Neural cell (in vitro differentiated cells): ENCODE data around the gene PTH. TPM values are rescaled to one million over a fixed set of nuclear protein-coding genes. Genes with fewer than 3 reads are reported as not detected.

Source experiments
- H2AFZ ChIP-seq: fragments of 200-600, 300-800 bp; sonication (generic), shearing (Covaris generic); 2 replicates; pipeline ENCODE4 v1.6.0; 2014; ENCODE audit warnings: low read depth, mild to moderate bottlenecking, antibody characterized with exemption, low read length, moderate library complexity
- H3F3A ChIP-seq: fragments of 200-600 bp; shearing (Covaris generic); 2 replicates; pipeline ENCODE4 v1.6.1; 2016; ENCODE audit warnings: mild to moderate bottlenecking, moderate library complexity, mixed read lengths, antibody characterized with exemption, low read length; ENCODE audit not compliant: insufficient read depth, poor library complexity, severe bottlenecking
- H3K27ac ChIP-seq: fragments of 200-600, 300-800 bp; sonication (generic), shearing (Covaris generic); 2 replicates; pipeline ENCODE4 v1.5.1; 2014; ENCODE audit warnings: mild to moderate bottlenecking, low read length, moderate library complexity
- H3K27me3 ChIP-seq: fragments of 300-800, 200-600 bp; sonication (generic), shearing (Covaris generic); 2 replicates; pipeline ENCODE4 v1.6.0; 2014; ENCODE audit warnings: mild to moderate bottlenecking, low read depth, low read length, moderate library complexity; ENCODE audit not compliant: insufficient read depth
- H3K36me3 ChIP-seq: fragments of 300-800, 200-600 bp; sonication (generic), shearing (Covaris generic); 2 replicates; pipeline ENCODE4 v1.5.1; 2014; ENCODE audit warnings: mild to moderate bottlenecking, antibody characterized with exemption, low read length, moderate library complexity; ENCODE audit not compliant: insufficient read depth
- H3K4me2 ChIP-seq: fragments of 300-800, 200-600 bp; sonication (generic), shearing (Covaris generic); 2 replicates; pipeline ENCODE4 v1.6.0; 2014; ENCODE audit warnings: mild to moderate bottlenecking, low read length
- H3K4me3 ChIP-seq: fragments of 300-800, 200-600 bp; sonication (generic), shearing (Covaris generic); 2 replicates; pipeline ENCODE4 v1.5.1; 2014; ENCODE audit warnings: mild to moderate bottlenecking, low read length, moderate library complexity
- H3K79me2 ChIP-seq: fragments of 200-600 bp; shearing (Covaris generic); replicated peaks from 2 replicates; pipeline ENCODE4 v1.6.0; 2014; ENCODE audit warnings: mild to moderate bottlenecking, low read length, moderate library complexity; ENCODE audit not compliant: insufficient read depth
- H3K9ac ChIP-seq: fragments of 300-800, 200-600 bp; sonication (generic), shearing (Covaris generic); 2 replicates; pipeline ENCODE4 v1.6.1; 2016; ENCODE audit warnings: mild to moderate bottlenecking, low read length, mixed read lengths
- H3K9me2 ChIP-seq: fragments of 200-600 bp; shearing (Covaris generic); 2 replicates; pipeline ENCODE4 v1.6.1; 2016; ENCODE audit warnings: mild to moderate bottlenecking, low read length, mixed read lengths; ENCODE audit not compliant: insufficient read depth
- H3K9me3 ChIP-seq: fragments of 200-600, 300-800 bp; sonication (generic), shearing (Covaris generic); 2 replicates; pipeline ENCODE4 v1.6.1; 2016; ENCODE audit warnings: mild to moderate bottlenecking, mixed run types, low read length, moderate library complexity, mixed read lengths
- H4K20me1 ChIP-seq: fragments of 200-600 bp; shearing (Covaris generic); 2 replicates; pipeline ENCODE4 v1.6.1; 2016; ENCODE audit warnings: mild to moderate bottlenecking, mixed run types; ENCODE audit not compliant: insufficient read depth
- EP300 ChIP-seq: fragments of 450-650 bp; conservative IDR thresholded peaks from 2 replicates; pipeline ENCODE4 v1.6.1; 2014; ENCODE audit warnings: antibody characterized with exemption, mild to moderate bottlenecking, moderate library complexity; ENCODE audit not compliant: poor library complexity, severe bottlenecking
- EZH2 ChIP-seq: fragments of 200-600, 300-800 bp; shearing (Covaris generic), sonication (generic); IDR thresholded peaks from 2 replicates; pipeline ENCODE4 v1.6.1; 2014; ENCODE audit warnings: antibody characterized with exemption, low read length, borderline replicate concordance, mild to moderate bottlenecking; ENCODE audit not compliant: insufficient read depth, poor library complexity, severe bottlenecking
- MXI1 ChIP-seq: fragments of 450-650 bp; conservative IDR thresholded peaks from 2 replicates; pipeline ENCODE4 v1.6.1; 2014; ENCODE audit warnings: antibody characterized with exemption, mild to moderate bottlenecking; ENCODE audit not compliant: poor library complexity, severe bottlenecking
- POLR2AphosphoS5 ChIP-seq: IDR thresholded peaks from 2 replicates; pipeline ENCODE4 v1.6.1; 2012
- RAD21 ChIP-seq: fragments of 450-650 bp; conservative IDR thresholded peaks from 2 replicates; pipeline ENCODE4 v1.6.1; 2014; ENCODE audit warnings: antibody characterized with exemption, mild to moderate bottlenecking, moderate library complexity
- REST ChIP-seq: IDR thresholded peaks from 2 replicates; pipeline ENCODE4 v1.6.1; 2012; ENCODE audit warnings: borderline replicate concordance
- SMC3 ChIP-seq: fragments of 450-650 bp; conservative IDR thresholded peaks from 2 replicates; pipeline ENCODE4 v1.6.1; 2014; ENCODE audit warnings: antibody characterized with exemption, mild to moderate bottlenecking, moderate library complexity; ENCODE audit not compliant: poor library complexity
- TAF1 ChIP-seq: IDR thresholded peaks from 2 replicates; pipeline ENCODE4 v1.6.1; 2012; ENCODE audit warnings: low read depth
- polyA plus RNA-seq: library from polyadenylated mRNA; depleted of rRNA; stranded (reverse); fragments of >200 nt; gene quantifications from 2 replicates; pipeline ENCODE4 v1.2.3, GENCODE V29; 2014
- TF ChIP-seq, protein P1 (sequence below): fragments of 450-650 bp; IDR thresholded peaks from 2 replicates; pipeline ENCODE4 v1.5.1; 2014; ENCODE audit warnings: antibody characterized with exemption, mild to moderate bottlenecking, moderate library complexity; ENCODE audit not compliant: poor library complexity, severe bottlenecking

The PTH gene
- polyA plus RNA-seq, 1 donor from 2014 or later, result not detected

GRCh38 chr11:13473013-13473722, 22.6 kb downstream of the PTH start:
- Histone ChIP-seq H2AFZ (no peak overlapping the region), H3K36me3 (no peaks in the 10 kb centered on the region), H3F3A (no peaks in the 10 kb centered on the region), H3K4me3 (no peak overlapping the region), H3K9ac (no peak overlapping the region), H3K9me2 (no peaks in the 10 kb centered on the region), H3K27me3 (no peaks in the 10 kb centered on the region), H3K4me2 (no peak overlapping the region), H3K79me2 (no peaks in the 10 kb centered on the region), H4K20me1 (no peaks in the 10 kb centered on the region), H3K9me3 (no peaks in the 10 kb centered on the region), H3K27ac (no peak overlapping the region)
- TF ChIP-seq SMC3 (no peak), EP300 (no peak), TAF1 (no peak), RAD21 (no peak), POLR2AphosphoS5 (no peak), MXI1 (no peak), EZH2 (no peak), REST (no peak)
- TF ChIP-seq, protein P1, sequence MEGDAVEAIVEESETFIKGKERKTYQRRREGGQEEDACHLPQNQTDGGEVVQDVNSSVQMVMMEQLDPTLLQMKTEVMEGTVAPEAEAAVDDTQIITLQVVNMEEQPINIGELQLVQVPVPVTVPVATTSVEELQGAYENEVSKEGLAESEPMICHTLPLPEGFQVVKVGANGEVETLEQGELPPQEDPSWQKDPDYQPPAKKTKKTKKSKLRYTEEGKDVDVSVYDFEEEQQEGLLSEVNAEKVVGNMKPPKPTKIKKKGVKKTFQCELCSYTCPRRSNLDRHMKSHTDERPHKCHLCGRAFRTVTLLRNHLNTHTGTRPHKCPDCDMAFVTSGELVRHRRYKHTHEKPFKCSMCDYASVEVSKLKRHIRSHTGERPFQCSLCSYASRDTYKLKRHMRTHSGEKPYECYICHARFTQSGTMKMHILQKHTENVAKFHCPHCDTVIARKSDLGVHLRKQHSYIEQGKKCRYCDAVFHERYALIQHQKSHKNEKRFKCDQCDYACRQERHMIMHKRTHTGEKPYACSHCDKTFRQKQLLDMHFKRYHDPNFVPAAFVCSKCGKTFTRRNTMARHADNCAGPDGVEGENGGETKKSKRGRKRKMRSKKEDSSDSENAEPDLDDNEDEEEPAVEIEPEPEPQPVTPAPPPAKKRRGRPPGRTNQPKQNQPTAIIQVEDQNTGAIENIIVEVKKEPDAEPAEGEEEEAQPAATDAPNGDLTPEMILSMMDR, result no peak

DNA sequence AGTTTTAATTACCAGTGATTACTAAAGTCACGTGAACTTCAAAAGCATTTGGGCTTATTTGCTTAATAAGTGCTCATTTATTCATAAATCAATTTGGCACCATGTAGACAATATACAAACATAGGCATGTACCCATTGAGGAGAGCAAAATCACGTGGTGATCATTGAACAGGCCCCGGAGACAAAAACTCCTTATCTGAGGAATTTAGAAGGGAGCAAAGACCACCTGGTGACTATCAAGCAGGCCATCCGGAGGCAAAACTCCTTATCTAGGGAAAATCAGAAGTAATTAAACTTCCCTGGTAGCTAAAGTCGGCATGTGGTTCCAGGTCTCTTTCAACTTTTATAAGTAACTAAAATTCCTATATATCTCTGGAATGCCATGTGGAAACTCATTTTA, 27.0 kb downstream of the PTH start:
- H3K9me2 ChIP-seq, result no peaks in the 10 kb centered on the region
- no peaks in the 10 kb centered on the region for H3K36me3 ChIP-seq
- no peaks in the 10 kb centered on the region for H4K20me1 ChIP-seq
- H3K79me2 ChIP-seq, result no peaks in the 10 kb centered on the region
- H3K27me3 ChIP-seq, result no peaks in the 10 kb centered on the region
- H3K4me3 ChIP-seq, result no peak overlapping the region
- no peaks in the 10 kb centered on the region for H3F3A ChIP-seq
- H3K9ac ChIP-seq, result no peak overlapping the region
- no peak overlapping the region for H3K27ac ChIP-seq
- H2AFZ ChIP-seq, result no peak overlapping the region
- H3K4me2 ChIP-seq, result no peak overlapping the region
- no peaks in the 10 kb centered on the region for H3K9me3 ChIP-seq
- TF ChIP-seq, protein P1, result no peak
- TF ChIP-seq RAD21 (no peak), TAF1 (no peak), SMC3 (no peak), REST (no peak), MXI1 (no peak)
